ENCODE results near the gene GRID2.

GRCh38 chr4:93139118-93139517 is 835.4 kb downstream of the GRID2 start:
- TF ChIP-seq CTCF (optimal IDR thresholded peaks at IDR 0.05 in 1 of 3, IDR thresholded peaks at IDR 0.05 in 1 of 3, conservative IDR thresholded peaks at IDR 0.05 in 1 of 3; ENCODE audit: extremely low read depth in 1 of 3, insufficient read depth in 2 of 3, low read length in 3 of 3) (no peak), EZH2 (IDR thresholded peaks at IDR 0.05; ENCODE audit: low read length) (no peak)
